MM.1S (cell line): ENCODE results near the gene NUDT1.

Source experiments
- DNase-seq: peaks from one replicate; pipeline ENCODE4 v3.0.0-alpha.2; 2015
- H2AFZ ChIP-seq: fragments of 300-600 bp; sonication (generic); 2 replicates; pipeline ENCODE4 v1.6.0; 2016; ENCODE audit warnings: antibody characterized with exemption, low read length
- H3F3A ChIP-seq: fragments of 300-600 bp; sonication (generic); 2 replicates; pipeline ENCODE4 v1.6.1; 2016; ENCODE audit warnings: mild to moderate bottlenecking, antibody characterized with exemption, low read length, moderate library complexity, mixed read lengths; ENCODE audit not compliant: insufficient read depth
- H3K27ac ChIP-seq: fragments of 300-600 bp; sonication (generic); 2 replicates; pipeline ENCODE4 v1.5.1; 2016; ENCODE audit warnings: mild to moderate bottlenecking, low read length
- H3K27me3 ChIP-seq: fragments of 300-600 bp; sonication (generic); replicated peaks from 2 replicates; pipeline ENCODE4 v1.6.0; 2016; ENCODE audit warnings: low read length; ENCODE audit not compliant: insufficient read depth
- H3K36me3 ChIP-seq: fragments of 300-600 bp; sonication (generic); replicated peaks from 2 replicates; pipeline ENCODE4 v1.6.1; 2016; ENCODE audit warnings: mild to moderate bottlenecking, low read length, mixed read lengths; ENCODE audit not compliant: insufficient read depth
- H3K4me1 ChIP-seq: fragments of 300-600 bp; sonication (generic); 2 replicates; pipeline ENCODE4 v1.6.1; 2016; ENCODE audit warnings: low read length, mixed read lengths
- H3K4me2 ChIP-seq: fragments of 300-600 bp; sonication (generic); 2 replicates; pipeline ENCODE4 v1.6.0; 2016; ENCODE audit warnings: low read depth, low read length
- H3K4me3 ChIP-seq: fragments of 300-600 bp; sonication (generic); 2 replicates; pipeline ENCODE4 v1.5.1; 2016; ENCODE audit warnings: low read length, mixed read lengths
- H3K79me2 ChIP-seq: fragments of 300-600 bp; sonication (generic); 2 replicates; pipeline ENCODE4 v1.6.1; 2016; ENCODE audit warnings: mixed run types, low read length, mixed read lengths
- H3K9ac ChIP-seq: fragments of 300-600 bp; sonication (generic); 2 replicates; pipeline ENCODE4 v1.6.1; 2016; ENCODE audit warnings: low read length, mixed read lengths
- H3K9me2 ChIP-seq: fragments of 300-600 bp; sonication (generic); replicated peaks from 2 replicates; pipeline ENCODE4 v1.6.1; 2016; ENCODE audit warnings: mild to moderate bottlenecking, low read length, mixed read lengths; ENCODE audit not compliant: insufficient read depth
- H3K9me3 ChIP-seq: fragments of 300-600 bp; sonication (generic); replicated peaks from 2 replicates; pipeline ENCODE4 v1.6.1; 2016; ENCODE audit warnings: mild to moderate bottlenecking, low read length, mixed read lengths; ENCODE audit not compliant: insufficient read depth
- H4K20me1 ChIP-seq: fragments of 300-600 bp; sonication (generic); 2 replicates; pipeline ENCODE4 v1.6.1; 2016; ENCODE audit warnings: mild to moderate bottlenecking, low read length, moderate library complexity, mixed read lengths; ENCODE audit not compliant: insufficient read depth
- CTCF ChIP-seq: fragments of 300-600 bp; sonication (generic); IDR thresholded peaks from 2 replicates; pipeline ENCODE4 v1.5.1; 2016; ENCODE audit warnings: antibody characterized with exemption, low read length, mixed read lengths
- EZH2 ChIP-seq: fragments of 300-600 bp; sonication (generic); optimal IDR thresholded peaks from 2 replicates; pipeline ENCODE3; 2017; ENCODE audit warnings: low read depth, mild to moderate bottlenecking, antibody characterized with exemption, low read length, mixed read lengths
- EZH2phosphoT487 ChIP-seq: fragments of 300-600 bp; sonication (generic); IDR thresholded peaks from 2 replicates; pipeline ENCODE4 v1.6.1; 2018; ENCODE audit warnings: antibody characterized with exemption, low read length

Gene NUDT1

GRCh38 chr7:2239242-2239641, 2.8 kb upstream of the NUDT1 start:
- H3K36me3 ChIP-seq: peaks cover 7% of the 10 kb centered on the region
- no peak overlapping the region for H3K9ac ChIP-seq
- no peaks in the 10 kb centered on the region for H3K9me3 ChIP-seq
- no peak overlapping the region for H2AFZ ChIP-seq
- peaks cover 19% of the 10 kb centered on the region for H3F3A ChIP-seq
- H3K4me1 ChIP-seq: peaks cover 8% of the 10 kb centered on the region
- DNase-seq: no peak
- H3K4me3 ChIP-seq: no peak overlapping the region
- no peaks in the 10 kb centered on the region for H3K27me3 ChIP-seq
- no peak overlapping the region for H3K4me2 ChIP-seq
- H4K20me1 ChIP-seq: no peaks in the 10 kb centered on the region
- H3K9me2 ChIP-seq: no peaks in the 10 kb centered on the region
- no peak overlapping the region for H3K27ac ChIP-seq
- TF ChIP-seq EZH2phosphoT487: no peak
- TF ChIP-seq EZH2: no peak
- no peak for TF ChIP-seq CTCF
- peaks cover 37% of the 10 kb centered on the region for H3K79me2 ChIP-seq

GRCh38 chr7:2242541-2243429, 759 bp downstream of the NUDT1 start:
- Histone ChIP-seq H4K20me1 (no peaks in the 10 kb centered on the region), H3K4me3 (peak overlapping the region; percentile 96), H3K27ac (peak overlapping the region; percentile 39; the same call in 1 of the 2 replicates), H3K27me3 (no peaks in the 10 kb centered on the region), H3K9me2 (no peaks in the 10 kb centered on the region), H3K36me3 (peaks cover 7% of the 10 kb centered on the region), H3F3A (peaks cover 10% of the 10 kb centered on the region), H3K4me1 (peaks cover 8% of the 10 kb centered on the region), H3K4me2 (peak overlapping the region; percentile 98), H2AFZ (peak overlapping the region; percentile 70), H3K9ac (peak overlapping the region; percentile 90), H3K9me3 (no peaks in the 10 kb centered on the region), H3K79me2 (peaks cover 37% of the 10 kb centered on the region)
- TF ChIP-seq EZH2phosphoT487: no peak
- no peak for TF ChIP-seq CTCF
- no peak for TF ChIP-seq EZH2
- DNase-seq: peak; percentile 41

- TF ChIP-seq EZH2phosphoT487 (no peak), EZH2 (no peak), CTCF (no peak)
- Histone ChIP-seq H3F3A (peaks cover 10% of the 10 kb centered on the region), H3K9me2 (no peaks in the 10 kb centered on the region), H4K20me1 (no peaks in the 10 kb centered on the region), H3K4me2 (peak overlapping the region; percentile 98; the same call in 1 of the 2 replicates), H3K27ac (no peak overlapping the region), H3K9me3 (no peaks in the 10 kb centered on the region), H3K4me1 (peaks cover 10% of the 10 kb centered on the region), H3K4me3 (0 out of 2 replicates have a peak overlapping the region, but pooled peaks have one; percentile 96), H3K9ac (no peak overlapping the region), H2AFZ (no peak overlapping the region), H3K27me3 (no peaks in the 10 kb centered on the region), H3K79me2 (peaks cover 37% of the 10 kb centered on the region), H3K36me3 (peaks cover 7% of the 10 kb centered on the region; the same call in 1 of the 2 replicates)
- DNase-seq: no peak
Measured at GRCh38 chr7:2243458-2243857, 1.4 kb downstream of the NUDT1 start.
